ENCODE results near the gene MGLL. TPM values are rescaled to one million over a fixed set of nuclear protein-coding genes. Genes with fewer than 3 reads are reported as not detected.
"Not testable (repeated sequence)": the region's sequence is repeated elsewhere in the genome, so short reads cannot be mapped to it uniquely, and the experiment has no call there.

The MGLL gene
- total RNA-seq, 2 experiments from 2014 or later: 3.4 to 5.0 TPM

DNA sequence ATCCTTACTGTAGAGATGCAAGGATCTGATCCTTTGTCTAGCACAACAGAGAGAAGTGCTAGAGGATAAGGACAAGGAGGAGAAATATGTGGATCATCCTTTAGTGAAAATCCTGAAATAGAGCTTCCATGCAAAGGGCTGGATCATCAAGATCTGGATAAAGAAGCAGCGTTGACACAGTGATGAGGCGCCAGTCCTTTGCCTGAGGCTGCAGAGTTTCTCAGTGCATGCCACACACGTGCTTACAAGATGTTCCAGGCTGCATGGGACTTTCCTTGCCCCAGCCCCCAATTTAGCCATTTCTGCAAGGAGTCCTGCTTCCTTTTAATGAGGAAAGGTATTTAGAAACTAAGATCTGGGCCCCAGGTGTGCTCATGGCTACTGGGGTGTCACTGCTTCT is 156.7 kb downstream of the MGLL start:
- peaks cover 3% of the 10 kb centered on the region for H3K27me3 Mint-ChIP-seq
- DNase-seq (no peak), ATAC-seq (no peak)
- H3K4me3 Mint-ChIP-seq: no peak overlapping the region
- no peaks in the 10 kb centered on the region for H3K4me1 Mint-ChIP-seq
- no peak overlapping the region for H3K27ac Mint-ChIP-seq
- CTCF ChIA-PET: no interaction called here
- no peaks in the 10 kb centered on the region for H3K36me3 Mint-ChIP-seq
- no peaks in the 10 kb centered on the region for H3K9me3 Mint-ChIP-seq (ENCODE audit: low read depth)

DNA sequence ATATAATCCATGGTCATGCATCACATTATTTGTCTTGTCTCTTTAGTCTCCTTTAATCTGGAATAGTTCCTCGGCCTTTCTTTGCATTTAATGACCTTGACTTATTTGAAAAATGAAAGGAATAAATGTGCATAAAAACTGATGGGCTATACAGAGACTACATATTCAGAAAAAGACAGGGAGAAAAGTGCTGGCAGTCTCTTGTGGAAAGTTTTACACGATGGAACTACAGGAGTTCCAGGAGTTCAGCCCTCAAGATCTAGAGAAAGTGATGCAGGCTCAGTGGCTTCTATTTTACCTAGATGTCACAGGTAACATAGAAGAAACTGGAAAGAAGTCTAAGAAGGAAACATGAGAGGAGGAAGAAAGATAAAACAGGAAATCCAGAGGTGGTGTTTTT is 157.2 kb downstream of the MGLL start:
- DNase-seq (no peak), ATAC-seq (no peak)
- no peaks in the 10 kb centered on the region for H3K9me3 Mint-ChIP-seq (ENCODE audit: low read depth)
- CTCF ChIA-PET: no interaction called here
- H3K4me1 Mint-ChIP-seq: no peaks in the 10 kb centered on the region
- no peak overlapping the region for H3K4me3 Mint-ChIP-seq
- H3K27me3 Mint-ChIP-seq: peaks cover 3% of the 10 kb centered on the region
- no peaks in the 10 kb centered on the region for H3K36me3 Mint-ChIP-seq
- no peak overlapping the region for H3K27ac Mint-ChIP-seq

DNA sequence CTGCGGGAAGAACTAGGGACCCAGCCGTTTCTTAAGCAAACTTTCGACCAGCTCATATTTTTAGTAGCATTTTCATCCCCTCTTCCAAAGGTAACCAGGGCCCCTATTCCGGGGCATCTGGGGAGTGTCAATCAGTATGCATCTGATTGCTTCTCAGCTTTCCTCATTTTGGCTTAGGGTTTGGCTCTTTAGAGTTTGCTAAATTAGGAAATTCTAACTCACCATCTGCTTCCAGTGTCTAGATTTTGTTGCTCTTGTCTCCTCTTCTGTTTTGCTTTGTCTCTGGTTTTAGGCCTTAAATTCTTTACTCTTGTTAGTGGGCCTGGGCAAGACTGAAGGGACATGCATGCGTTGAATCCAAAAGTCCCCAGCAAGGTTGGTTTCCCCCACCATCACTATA is 159.2 kb downstream of the MGLL start:
- CTCF ChIA-PET: interaction anchor here (1.1 to 3.6 kb wide), 2 partner anchors 11 to 16 kb away, joined by 3 to 15 read pairs; no protein-coding TSS in a partner anchor
- ATAC-seq (no peak), DNase-seq (no peak)
- no peaks in the 10 kb centered on the region for H3K9me3 Mint-ChIP-seq (ENCODE audit: low read depth)
- no peaks in the 10 kb centered on the region for H3K4me1 Mint-ChIP-seq
- H3K4me3 Mint-ChIP-seq: no peak overlapping the region
- no peak overlapping the region for H3K27ac Mint-ChIP-seq
- H3K27me3 Mint-ChIP-seq: peaks cover 8% of the 10 kb centered on the region
- no peaks in the 10 kb centered on the region for H3K36me3 Mint-ChIP-seq

DNA sequence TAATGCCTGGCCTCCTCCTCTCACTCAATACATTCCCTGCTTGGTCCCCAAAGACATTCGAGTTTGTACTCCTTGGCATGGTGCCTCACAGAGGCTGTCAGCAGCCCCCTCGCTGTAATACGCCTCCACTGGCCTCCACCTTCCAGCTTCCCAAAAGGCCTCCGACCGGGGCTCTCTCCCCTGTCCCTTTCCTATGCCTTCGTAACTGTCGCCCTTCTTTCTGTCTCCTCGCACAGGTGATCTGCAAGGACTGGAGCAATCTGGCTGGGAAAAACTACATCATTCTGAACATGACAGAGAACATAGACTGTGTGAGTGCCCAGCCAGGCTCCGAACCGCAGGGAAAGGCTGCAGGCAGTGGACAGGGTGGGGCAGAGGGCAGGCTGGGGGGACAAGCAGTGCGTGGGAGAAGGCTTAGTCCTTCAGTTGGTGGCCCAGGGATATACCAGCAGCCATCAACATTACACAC is 160.3 kb downstream of the MGLL start:
- H3K27ac Mint-ChIP-seq: no peak overlapping the region
- DNase-seq: no peak

DNA sequence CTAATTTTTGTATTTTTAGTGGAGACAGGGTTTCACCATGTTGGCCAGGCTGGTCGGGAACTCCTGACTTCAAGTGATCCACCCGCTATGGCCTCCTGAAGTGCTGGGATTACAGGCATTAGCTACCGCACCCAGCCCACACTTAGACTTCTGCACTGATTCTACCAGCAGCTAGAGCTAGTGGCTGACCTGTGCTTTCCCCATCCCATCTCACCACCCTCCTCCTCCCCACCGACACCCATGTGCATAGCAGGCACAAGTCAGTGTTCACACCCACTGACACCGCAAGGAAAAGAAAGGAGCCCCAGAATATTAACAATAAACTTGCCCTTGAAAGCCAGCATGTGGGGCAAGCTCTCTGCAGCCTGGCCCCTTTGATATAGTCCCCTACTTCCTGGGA is 160.7 kb downstream of the MGLL start:
- ATAC-seq: no peak
- Mint-ChIP-seq H3K4me1 (no peaks in the 10 kb centered on the region), H3K4me3 (no peak overlapping the region), H3K9me3 (ENCODE audit: low read depth) (no peaks in the 10 kb centered on the region), H3K36me3 (no peaks in the 10 kb centered on the region), H3K27ac (no peak overlapping the region), H3K27me3 (peaks cover 14% of the 10 kb centered on the region)
- DNase-seq: no peak
- CTCF ChIA-PET: interaction anchor here (1.5 to 3.6 kb wide), 2 partner anchors 10 to 33 kb away, joined by 3 to 15 read pairs; no protein-coding TSS in a partner anchor

More for the DNA sequence above, 160.3 kb downstream of the MGLL start:
- peaks cover 14% of the 10 kb centered on the region for H3K27me3 Mint-ChIP-seq
- H3K4me1 Mint-ChIP-seq: no peaks in the 10 kb centered on the region
- no peak overlapping the region for H3K4me3 Mint-ChIP-seq
- no peak for ATAC-seq
- H3K36me3 Mint-ChIP-seq: no peaks in the 10 kb centered on the region
- no peaks in the 10 kb centered on the region for H3K9me3 Mint-ChIP-seq (ENCODE audit: low read depth)
- CTCF ChIA-PET: interaction anchor here (1.1 to 3.6 kb wide), 3 partner anchors 10 to 32 kb away, joined by 3 to 15 read pairs (median 3); no protein-coding TSS in a partner anchor

DNA sequence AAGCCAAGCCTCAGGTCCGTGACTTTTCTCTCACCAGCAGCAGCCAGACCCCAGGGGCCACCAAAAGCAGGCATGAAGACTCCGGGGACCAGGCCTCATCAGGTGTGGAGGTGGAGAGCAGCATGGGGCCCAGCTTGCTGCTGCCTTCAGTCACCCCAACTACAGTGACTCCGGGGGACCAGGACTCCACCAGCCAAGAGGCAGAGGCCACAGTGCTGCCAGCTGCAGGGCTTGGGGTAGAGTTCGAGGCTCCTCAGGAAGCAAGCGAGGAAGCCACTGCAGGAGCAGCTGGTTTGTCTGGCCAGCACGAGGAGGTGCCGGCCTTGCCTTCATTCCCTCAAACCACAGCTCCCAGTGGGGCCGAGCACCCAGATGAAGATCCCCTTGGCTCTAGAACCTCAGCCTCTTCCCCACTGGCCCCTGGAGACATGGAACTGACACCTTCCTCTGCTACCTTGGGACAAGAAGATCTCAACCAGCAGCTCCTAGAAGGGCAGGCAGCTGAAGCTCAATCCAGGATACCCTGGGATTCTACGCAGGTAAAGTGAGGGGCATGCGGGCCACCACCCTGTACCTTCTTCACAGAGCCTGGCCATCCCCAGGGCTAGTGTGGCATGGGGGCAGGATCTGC is 161.6 kb downstream of the MGLL start:
- CTCF ChIA-PET: interaction anchor here (3.6 kb wide), 1 partner anchor 9 kb away, joined by 15 read pairs; no protein-coding TSS in a partner anchor
- no peak overlapping the region for H3K27ac Mint-ChIP-seq
- H3K4me1 Mint-ChIP-seq: no peaks in the 10 kb centered on the region
- H3K9me3 Mint-ChIP-seq (ENCODE audit: low read depth): no peaks in the 10 kb centered on the region
- ATAC-seq (no peak), DNase-seq (no peak)
- H3K36me3 Mint-ChIP-seq: no peaks in the 10 kb centered on the region
- H3K27me3 Mint-ChIP-seq: peaks cover 14% of the 10 kb centered on the region
- H3K4me3 Mint-ChIP-seq: no peak overlapping the region

DNA sequence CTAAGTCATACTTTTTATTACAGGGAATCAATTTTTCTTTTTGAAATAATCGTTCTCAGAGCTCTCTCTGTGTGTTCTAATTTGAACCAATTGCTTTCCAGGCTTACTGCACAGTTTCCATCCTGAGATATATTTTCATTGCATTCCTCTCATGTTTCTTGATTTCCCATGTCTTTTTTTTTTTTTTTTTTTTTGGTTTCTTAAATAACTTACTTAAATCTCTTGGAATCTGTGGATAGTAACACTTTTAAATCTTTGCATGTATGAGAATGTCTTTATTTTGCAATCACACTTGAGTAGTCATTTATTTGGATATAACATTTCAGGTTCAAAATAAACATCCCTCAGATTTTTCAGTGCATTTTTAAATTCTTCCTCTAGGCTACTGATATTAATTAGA is 164.1 kb downstream of the MGLL start:
- H3K27ac Mint-ChIP-seq: no peak overlapping the region
- H3K4me3 Mint-ChIP-seq: no peak overlapping the region
- no peak for ATAC-seq
- H3K9me3 Mint-ChIP-seq (ENCODE audit: low read depth): no peaks in the 10 kb centered on the region
- H3K27me3 Mint-ChIP-seq: peaks cover 15% of the 10 kb centered on the region
- CTCF ChIA-PET: interaction anchor here (0.7 to 1.3 kb wide), 3 partner anchors 68 to 88 kb away, joined by 3 to 5 read pairs (median 4); partner anchors contain the start of gene TPRA1
- H3K4me1 Mint-ChIP-seq: no peaks in the 10 kb centered on the region
- DNase-seq: no peak
- no peaks in the 10 kb centered on the region for H3K36me3 Mint-ChIP-seq

DNA sequence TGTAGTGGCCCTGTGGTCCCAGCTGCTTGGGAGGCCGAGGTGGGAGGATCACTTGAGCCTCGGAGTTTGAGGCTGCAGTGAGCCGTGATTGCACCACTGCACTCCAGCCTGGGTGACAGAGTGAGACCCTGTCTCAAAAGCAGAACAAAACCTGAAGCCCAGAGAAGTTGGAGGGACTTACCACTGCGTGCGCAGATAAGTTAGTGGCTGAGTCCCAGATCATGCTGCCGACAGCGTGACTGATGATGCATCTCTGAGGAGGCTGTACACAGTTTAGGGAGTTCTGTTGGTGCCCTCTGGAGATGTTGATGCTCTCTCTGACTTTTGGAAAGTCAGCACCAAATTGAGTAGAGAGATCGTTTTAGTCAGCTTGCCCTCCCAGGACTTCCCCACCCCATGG is 165.4 kb downstream of the MGLL start:
- ATAC-seq: no peak
- no peaks in the 10 kb centered on the region for H3K4me1 Mint-ChIP-seq
- DNase-seq: no peak
- no peak overlapping the region for H3K4me3 Mint-ChIP-seq
- no peak overlapping the region for H3K27ac Mint-ChIP-seq
- no peaks in the 10 kb centered on the region for H3K9me3 Mint-ChIP-seq (ENCODE audit: low read depth)
- peaks cover 15% of the 10 kb centered on the region for H3K27me3 Mint-ChIP-seq
- H3K36me3 Mint-ChIP-seq: no peaks in the 10 kb centered on the region
- CTCF ChIA-PET: no interaction called here

DNA sequence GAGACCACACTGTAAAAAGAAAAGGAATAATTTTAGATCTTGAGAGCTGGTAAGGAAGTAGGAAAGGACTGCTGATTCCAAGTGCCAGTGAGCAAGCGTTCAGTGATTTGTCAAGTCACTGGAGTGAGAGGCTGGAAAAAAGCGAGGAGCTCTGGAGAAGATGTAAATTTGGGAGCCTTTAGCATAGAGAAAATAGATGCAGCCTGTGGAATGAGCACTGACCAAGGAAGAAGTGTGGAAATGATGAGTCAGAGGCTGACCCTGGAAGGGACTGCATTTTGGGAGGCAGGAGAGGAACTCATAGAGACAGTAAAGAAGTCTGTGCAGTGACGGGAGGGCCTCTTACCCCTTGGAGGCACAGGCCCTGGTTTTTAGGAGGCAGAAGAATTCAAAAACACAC is 166.7 kb downstream of the MGLL start:
- CTCF ChIA-PET: interaction anchor here (1.2 kb wide), 1 partner anchor 17 kb away, joined by 3 read pairs; no protein-coding TSS in a partner anchor
- no peak for ATAC-seq
- Mint-ChIP-seq H3K9me3 (ENCODE audit: low read depth) (no peaks in the 10 kb centered on the region), H3K27me3 (peaks cover 15% of the 10 kb centered on the region), H3K4me3 (no peak overlapping the region), H3K4me1 (no peaks in the 10 kb centered on the region), H3K27ac (no peak overlapping the region), H3K36me3 (no peaks in the 10 kb centered on the region)
- no peak for DNase-seq

DNA sequence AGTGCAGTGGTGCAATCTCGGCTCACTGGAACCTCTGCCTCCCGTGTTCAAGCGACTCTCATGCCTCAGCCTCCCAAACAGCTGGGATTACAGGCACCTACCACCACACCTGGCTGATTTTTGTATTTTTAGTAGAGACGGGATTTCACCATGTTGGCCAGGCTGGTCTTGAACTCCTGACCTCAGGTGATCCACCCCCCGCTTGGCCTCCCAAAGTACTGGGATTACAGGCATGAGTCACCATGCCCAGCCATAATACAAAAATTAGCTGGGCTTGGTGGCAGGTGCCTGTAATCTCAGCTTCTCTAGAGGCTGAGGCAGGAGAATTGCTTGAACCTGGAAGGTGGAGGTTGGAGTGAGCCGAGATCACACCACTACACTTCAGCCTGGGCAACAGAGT is 167.3 kb downstream of the MGLL start:
- not testable (repeated sequence) for H3K27ac Mint-ChIP-seq; H3K36me3 Mint-ChIP-seq; H3K9me3 Mint-ChIP-seq (ENCODE audit: low read depth); DNase-seq; H3K4me3 Mint-ChIP-seq; ATAC-seq; H3K4me1 Mint-ChIP-seq
- CTCF ChIA-PET: interaction anchor here (1.2 kb wide), 1 partner anchor 17 kb away, joined by 3 read pairs; no protein-coding TSS in a partner anchor
- peaks cover 15% of the 10 kb centered on the region for H3K27me3 Mint-ChIP-seq

DNA sequence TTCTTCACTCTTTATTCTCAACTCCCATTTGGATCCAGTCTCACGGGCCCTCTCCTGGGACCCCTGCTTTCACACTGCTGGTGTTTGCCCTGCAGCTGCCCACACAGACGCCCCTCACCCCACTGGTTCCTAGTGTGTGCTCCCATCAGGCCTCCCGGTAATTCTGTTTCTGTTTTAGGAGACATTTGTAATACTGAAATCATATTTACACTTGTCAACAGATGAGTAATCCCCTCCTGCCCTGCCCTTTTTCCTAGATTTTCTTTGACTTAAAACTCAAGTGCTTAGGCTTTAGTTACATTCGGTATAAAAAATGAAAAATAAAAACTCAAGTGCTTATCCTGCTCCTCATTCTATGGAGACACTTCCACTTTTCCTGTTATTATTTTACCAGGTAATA is 167.9 kb downstream of the MGLL start:
- ATAC-seq: no peak
- peaks cover 15% of the 10 kb centered on the region for H3K27me3 Mint-ChIP-seq
- no peak overlapping the region for H3K4me3 Mint-ChIP-seq
- no peak overlapping the region for H3K27ac Mint-ChIP-seq
- CTCF ChIA-PET: interaction anchor here (1.2 kb wide), 1 partner anchor 18 kb away, joined by 3 read pairs; no protein-coding TSS in a partner anchor
- H3K4me1 Mint-ChIP-seq: no peaks in the 10 kb centered on the region
- no peaks in the 10 kb centered on the region for H3K9me3 Mint-ChIP-seq (ENCODE audit: low read depth)
- DNase-seq: no peak
- no peaks in the 10 kb centered on the region for H3K36me3 Mint-ChIP-seq

DNA sequence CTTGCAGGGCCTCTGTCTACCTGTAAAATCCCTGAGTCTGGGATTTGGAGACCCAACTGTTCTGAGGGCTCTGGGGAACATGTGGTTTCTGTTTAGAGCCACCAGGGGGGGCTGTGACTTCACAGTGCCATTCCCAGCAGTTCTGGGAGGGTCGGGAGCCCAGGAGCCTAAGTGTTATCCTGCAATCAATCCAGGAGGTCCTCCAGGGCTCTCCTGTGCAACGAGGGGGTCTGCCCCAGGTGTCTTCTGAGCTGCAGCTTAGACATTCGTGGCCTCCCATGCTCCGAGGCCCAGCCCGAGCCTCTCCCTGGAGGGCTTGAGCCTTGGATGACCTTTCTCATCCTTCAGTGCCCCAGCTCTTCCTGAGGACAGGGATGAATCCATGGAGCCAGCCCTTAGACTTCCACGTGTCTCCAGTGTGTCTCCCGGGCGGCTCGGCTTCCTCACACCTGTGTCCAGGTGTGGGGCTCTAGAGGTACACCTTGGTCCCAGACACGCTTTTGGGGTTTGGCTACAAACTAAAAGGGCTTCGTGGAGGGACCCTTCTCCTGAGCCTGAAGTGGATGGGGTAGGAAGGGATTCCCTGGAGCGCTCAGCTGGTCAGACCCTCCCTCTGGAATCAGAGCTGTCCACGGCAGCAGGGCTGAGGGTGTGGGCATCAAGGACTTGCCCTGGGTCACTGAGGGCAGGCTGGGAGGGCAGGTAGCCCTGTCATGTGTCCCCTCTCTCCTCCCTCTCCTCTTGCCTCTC is 169.9 kb downstream of the MGLL start:
- no peak for DNase-seq
- no peaks in the 10 kb centered on the region for H3K36me3 Mint-ChIP-seq

DNA sequence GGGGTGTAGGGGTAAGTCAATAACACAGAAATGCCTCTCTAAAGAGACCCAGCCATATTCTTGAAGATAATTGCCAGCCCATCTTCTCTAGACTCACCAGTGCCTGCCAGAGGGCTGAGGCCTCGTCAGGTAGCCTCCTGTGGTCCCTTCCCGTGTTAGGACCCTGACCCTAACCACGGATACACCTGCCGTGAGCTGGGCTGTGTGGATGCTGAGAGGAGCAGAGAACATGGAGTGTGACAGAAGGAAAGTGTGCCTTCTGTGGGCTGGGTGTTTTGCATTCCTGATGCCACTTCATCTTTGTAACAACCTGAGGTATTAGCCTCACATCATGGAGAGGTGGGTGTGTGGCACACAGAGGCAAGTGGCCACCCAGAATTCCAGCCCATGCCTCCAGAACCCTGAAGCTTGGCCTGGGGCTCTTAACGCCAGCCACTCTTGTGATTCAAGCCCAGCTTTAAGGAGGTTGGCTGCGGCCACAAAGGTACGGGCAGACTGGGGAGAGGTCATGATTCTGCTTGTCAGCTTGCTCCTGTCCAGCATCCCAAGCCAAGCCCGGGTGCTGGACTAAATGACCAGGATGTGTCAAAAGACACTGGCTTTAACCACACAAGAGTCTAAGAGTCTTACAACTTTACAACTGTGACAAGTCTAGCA is 170.7 kb downstream of the MGLL start:
- Mint-ChIP-seq H3K36me3 (no peaks in the 10 kb centered on the region), H3K27me3 (peaks cover 5% of the 10 kb centered on the region), H3K27ac (no peak overlapping the region), H3K9me3 (ENCODE audit: low read depth) (no peaks in the 10 kb centered on the region), H3K4me1 (no peaks in the 10 kb centered on the region), H3K4me3 (no peak overlapping the region)
- ATAC-seq (no peak), DNase-seq (no peak)
- CTCF ChIA-PET: interaction anchor here (1.0 to 3.7 kb wide), 10 partner anchors 10 to 181 kb away, joined by 3 to 15 read pairs (median 4); no protein-coding TSS in a partner anchor

More for the DNA sequence above, 169.9 kb downstream of the MGLL start:
- CTCF ChIA-PET: interaction anchor here (1.1 to 3.7 kb wide), 6 partner anchors 9 to 180 kb away, joined by 3 to 15 read pairs (median 6); no protein-coding TSS in a partner anchor
- peak; percentile 61 for ATAC-seq
- H3K4me3 Mint-ChIP-seq: no peak overlapping the region
- H3K27ac Mint-ChIP-seq: no peak overlapping the region
- H3K9me3 Mint-ChIP-seq (ENCODE audit: low read depth): no peaks in the 10 kb centered on the region
- H3K27me3 Mint-ChIP-seq: peaks cover 7% of the 10 kb centered on the region
- H3K4me1 Mint-ChIP-seq: no peaks in the 10 kb centered on the region
